ENCODE data around the gene ARRB1.
A peak's percentile ranks its signal among the peaks of the same experiment; 100 is the strongest.

The ARRB1 gene

DNA sequence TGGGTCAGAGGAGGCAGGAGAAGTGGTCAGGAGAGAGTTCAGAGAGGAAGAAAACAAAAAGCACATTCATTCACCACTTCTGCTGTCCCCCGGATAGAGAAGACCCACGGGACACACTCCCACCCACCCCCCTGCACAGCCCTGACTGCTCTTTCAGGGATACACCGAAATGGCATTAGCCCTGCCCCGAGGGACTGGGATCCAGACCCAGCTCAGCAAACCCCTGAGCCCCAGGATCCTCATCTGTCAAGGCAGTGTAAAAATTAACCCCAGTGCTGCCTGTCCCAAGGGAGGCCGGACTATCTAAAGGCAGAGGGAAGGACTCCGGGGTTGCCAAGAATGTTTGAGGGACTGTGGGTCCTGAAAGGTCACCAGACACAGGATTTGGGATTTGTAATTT is 79.7 kb downstream of the ARRB1 start:
- Histone ChIP-seq H3K9me3 (ENCODE audit: severe bottlenecking) (no peaks in the 10 kb centered on the region), H3K36me3 (ENCODE audit: low read depth) (no peaks in the 10 kb centered on the region), H3K4me3 (ENCODE audit: severe bottlenecking) (no peak overlapping the region), H3K27me3 (ENCODE audit: insufficient read depth, poor library complexity, severe bottlenecking) (no peaks in the 10 kb centered on the region), H3K4me1 (ENCODE audit: insufficient read depth, poor library complexity, severe bottlenecking) (no peaks in the 10 kb centered on the region), H3K27ac (ENCODE audit: poor library complexity, severe bottlenecking) (no peak overlapping the region)
- TF ChIP-seq, protein P1, sequence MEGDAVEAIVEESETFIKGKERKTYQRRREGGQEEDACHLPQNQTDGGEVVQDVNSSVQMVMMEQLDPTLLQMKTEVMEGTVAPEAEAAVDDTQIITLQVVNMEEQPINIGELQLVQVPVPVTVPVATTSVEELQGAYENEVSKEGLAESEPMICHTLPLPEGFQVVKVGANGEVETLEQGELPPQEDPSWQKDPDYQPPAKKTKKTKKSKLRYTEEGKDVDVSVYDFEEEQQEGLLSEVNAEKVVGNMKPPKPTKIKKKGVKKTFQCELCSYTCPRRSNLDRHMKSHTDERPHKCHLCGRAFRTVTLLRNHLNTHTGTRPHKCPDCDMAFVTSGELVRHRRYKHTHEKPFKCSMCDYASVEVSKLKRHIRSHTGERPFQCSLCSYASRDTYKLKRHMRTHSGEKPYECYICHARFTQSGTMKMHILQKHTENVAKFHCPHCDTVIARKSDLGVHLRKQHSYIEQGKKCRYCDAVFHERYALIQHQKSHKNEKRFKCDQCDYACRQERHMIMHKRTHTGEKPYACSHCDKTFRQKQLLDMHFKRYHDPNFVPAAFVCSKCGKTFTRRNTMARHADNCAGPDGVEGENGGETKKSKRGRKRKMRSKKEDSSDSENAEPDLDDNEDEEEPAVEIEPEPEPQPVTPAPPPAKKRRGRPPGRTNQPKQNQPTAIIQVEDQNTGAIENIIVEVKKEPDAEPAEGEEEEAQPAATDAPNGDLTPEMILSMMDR (IDR thresholded peaks at IDR 0.05; ENCODE audit: poor library complexity, severe bottlenecking), result no peak
- ATAC-seq (ENCODE audit: low read depth), result no peak
- peak; percentile 23 for DNase-seq (ENCODE audit: low spot score)

DNA sequence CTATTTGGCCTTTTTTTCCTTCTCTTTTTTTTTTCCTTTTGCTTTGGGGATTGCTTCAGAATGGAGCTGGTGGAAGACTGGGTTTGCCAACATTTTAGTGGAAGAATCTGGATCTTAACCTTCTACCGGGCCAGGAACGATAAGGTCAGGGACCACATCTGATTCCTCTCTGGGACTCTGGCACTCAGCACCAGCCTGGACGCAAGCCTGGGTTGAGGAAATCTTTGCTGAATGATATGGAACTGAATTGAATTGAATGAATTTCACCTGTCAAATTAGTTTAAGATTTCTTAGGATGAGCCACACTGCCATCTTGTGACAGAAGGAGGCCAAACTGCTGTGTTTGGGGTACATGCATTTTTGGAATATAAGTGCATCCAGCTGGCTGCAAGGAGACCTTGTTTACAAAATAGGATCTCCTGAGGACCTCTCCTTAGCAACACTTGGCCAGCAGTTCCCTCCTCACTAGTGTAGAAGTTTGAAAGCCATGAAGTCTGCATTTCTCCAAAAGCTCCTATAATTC is 80.5 kb downstream of the ARRB1 start:
- Histone ChIP-seq H3K27me3 (ENCODE audit: insufficient read depth, poor library complexity, severe bottlenecking) (no peaks in the 10 kb centered on the region), H3K4me3 (ENCODE audit: severe bottlenecking) (no peak overlapping the region), H3K9me3 (ENCODE audit: severe bottlenecking) (no peaks in the 10 kb centered on the region), H3K27ac (ENCODE audit: poor library complexity, severe bottlenecking) (no peak overlapping the region), H3K4me1 (ENCODE audit: insufficient read depth, poor library complexity, severe bottlenecking) (no peaks in the 10 kb centered on the region), H3K36me3 (ENCODE audit: low read depth) (no peaks in the 10 kb centered on the region)
- TF ChIP-seq, protein P1 (IDR thresholded peaks at IDR 0.05; ENCODE audit: poor library complexity, severe bottlenecking), result peak; percentile 61
- DNase-seq (ENCODE audit: low spot score) (peak; percentile 9), ATAC-seq (ENCODE audit: low read depth) (no peak)

DNA sequence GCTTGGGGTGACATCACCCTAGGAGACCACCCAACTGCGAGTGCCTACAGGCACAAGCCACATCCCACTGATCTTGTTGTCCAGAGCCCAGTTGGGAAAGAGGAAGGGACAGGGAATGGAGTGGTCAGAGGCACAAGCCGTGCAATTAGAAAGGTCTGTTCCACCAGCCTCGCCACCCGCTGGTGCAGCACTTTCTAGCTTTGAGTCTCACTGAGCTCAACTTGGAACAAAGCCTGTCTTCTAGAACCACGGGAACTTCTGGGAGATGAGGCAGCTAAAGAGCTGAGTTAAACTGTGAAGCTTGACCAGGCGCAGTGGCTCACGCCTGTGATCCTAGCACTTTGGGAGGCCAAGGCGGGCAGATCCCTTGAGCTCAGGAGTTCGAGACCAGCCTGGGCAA is 81.6 kb downstream of the ARRB1 start:
- Histone ChIP-seq H3K4me1 (ENCODE audit: insufficient read depth, poor library complexity, severe bottlenecking) (no peaks in the 10 kb centered on the region), H3K36me3 (ENCODE audit: low read depth) (no peaks in the 10 kb centered on the region), H3K9me3 (ENCODE audit: severe bottlenecking) (no peaks in the 10 kb centered on the region), H3K4me3 (ENCODE audit: severe bottlenecking) (no peak overlapping the region), H3K27ac (ENCODE audit: poor library complexity, severe bottlenecking) (no peak overlapping the region), H3K27me3 (ENCODE audit: insufficient read depth, poor library complexity, severe bottlenecking) (no peaks in the 10 kb centered on the region)
- ATAC-seq (ENCODE audit: low read depth), result no peak
- peak; percentile 19 for DNase-seq (ENCODE audit: low spot score)
- TF ChIP-seq, protein P1 (IDR thresholded peaks at IDR 0.05; ENCODE audit: poor library complexity, severe bottlenecking), result no peak

DNA sequence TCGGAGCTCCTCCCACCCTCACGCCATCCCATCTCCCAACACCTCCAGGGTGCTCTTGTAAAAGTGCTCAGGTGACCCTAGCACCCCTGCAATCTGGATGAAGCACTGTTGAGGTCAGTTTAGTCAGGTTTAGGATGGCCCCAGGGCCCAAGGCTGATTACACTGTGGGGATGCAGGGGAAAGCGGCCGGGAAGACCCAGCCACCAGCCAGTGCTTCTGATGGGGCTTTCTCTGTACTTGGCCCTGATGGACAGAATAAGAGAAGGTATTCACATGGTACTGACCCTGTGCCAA is 82.1 kb downstream of the ARRB1 start:
- no peak overlapping the region for H3K27ac ChIP-seq (ENCODE audit: poor library complexity, severe bottlenecking)
- no peaks in the 10 kb centered on the region for H3K9me3 ChIP-seq (ENCODE audit: severe bottlenecking)
- ATAC-seq (ENCODE audit: low read depth) (no peak), DNase-seq (ENCODE audit: low spot score) (no peak)
- no peaks in the 10 kb centered on the region for H3K4me1 ChIP-seq (ENCODE audit: insufficient read depth, poor library complexity, severe bottlenecking)
- TF ChIP-seq, protein P1 (IDR thresholded peaks at IDR 0.05; ENCODE audit: poor library complexity, severe bottlenecking), result no peak
- no peaks in the 10 kb centered on the region for H3K36me3 ChIP-seq (ENCODE audit: low read depth)
- no peak overlapping the region for H3K4me3 ChIP-seq (ENCODE audit: severe bottlenecking)
- no peaks in the 10 kb centered on the region for H3K27me3 ChIP-seq (ENCODE audit: insufficient read depth, poor library complexity, severe bottlenecking)

DNA sequence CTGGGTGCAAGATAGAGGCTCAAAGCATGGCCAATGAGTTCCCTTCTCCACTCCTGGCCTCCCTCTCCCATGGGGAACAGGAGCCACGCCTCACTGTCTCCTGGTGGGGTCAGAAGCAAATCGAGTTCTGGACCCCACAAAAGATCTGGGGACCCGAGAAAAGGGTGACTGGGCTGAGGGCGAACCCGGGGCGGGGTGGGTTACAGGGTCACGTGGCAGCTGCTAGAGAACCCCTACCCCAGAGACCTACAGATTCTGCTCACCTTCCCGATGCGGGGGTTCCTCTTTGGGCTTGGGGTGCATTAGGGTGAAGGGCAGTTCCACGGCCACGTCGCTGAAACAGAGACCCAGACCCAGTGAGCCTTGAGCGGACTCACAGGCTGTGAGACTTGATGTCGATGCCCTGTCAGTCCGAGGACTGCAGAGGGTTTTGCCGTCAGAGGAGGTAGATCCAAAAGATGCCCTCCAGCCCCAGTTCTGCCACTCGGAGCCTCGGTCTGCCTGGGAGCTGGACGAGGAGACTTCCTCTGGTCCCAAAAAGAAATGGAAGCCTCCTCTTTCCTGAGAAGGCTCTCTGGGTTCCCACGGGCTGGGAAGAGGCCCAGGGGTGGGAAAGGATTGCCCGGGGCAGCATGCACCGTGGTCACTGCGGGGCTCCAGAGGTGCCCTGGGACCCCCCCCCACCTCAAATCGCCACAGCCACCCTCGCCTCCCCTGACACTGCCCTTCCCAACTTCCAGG is 82.7 kb downstream of the ARRB1 start:
- DNase-seq (ENCODE audit: low spot score), result peak; percentile 25
- no peak for ATAC-seq (ENCODE audit: low read depth)
- Histone ChIP-seq H3K27me3 (ENCODE audit: insufficient read depth, poor library complexity, severe bottlenecking) (no peaks in the 10 kb centered on the region), H3K4me1 (ENCODE audit: insufficient read depth, poor library complexity, severe bottlenecking) (no peaks in the 10 kb centered on the region), H3K4me3 (ENCODE audit: severe bottlenecking) (no peak overlapping the region), H3K9me3 (ENCODE audit: severe bottlenecking) (no peaks in the 10 kb centered on the region), H3K27ac (ENCODE audit: poor library complexity, severe bottlenecking) (no peak overlapping the region), H3K36me3 (ENCODE audit: low read depth) (no peaks in the 10 kb centered on the region)
- TF ChIP-seq, protein P1 (IDR thresholded peaks at IDR 0.05; ENCODE audit: poor library complexity, severe bottlenecking), result no peak
